ENCODE data around the gene YY2. TPM values are rescaled to one million over a fixed set of nuclear protein-coding genes. Genes with fewer than 3 reads are reported as not detected.

Gene YY2
- 1 to 10 TPM; 1.4 to 2.7 TPM for total RNA-seq

GRCh38 chrX:21855937-21856415 lies at the start of gene YY2:
YY2 (plus strand) TSS chrX:21855987; CDS start chrX:21856485, 498 bp downstream.

GRCh38 chrX:21839334-21840192 lies 16.2 kb upstream of the YY2 start, which contains the start of gene MBTPS2:
MBTPS2 (plus strand) TSS chrX:21839617; CDS start chrX:21839735, 118 bp downstream.

Small RNA genes lying within 50 kb of the gene (small RNA-seq; reads per million reads assigned to genes)
- gene U73479.1, result 0 reads per million in 2 donors

Other genes starting within 250 kb of the YY2 start
- under 1 TPM; 0.34 to 0.67 TPM for gene KLHL34, start 197.7 kb upstream of the YY2 start, total RNA-seq
- not detected for gene SMPX, start 97.9 kb upstream of the YY2 start, total RNA-seq
- 10 to 100 TPM in 1 of 2 donors, 1 to 10 TPM in 1; 10.0 to 15.0 TPM for gene MBTPS2, start 16.4 kb upstream of the YY2 start, total RNA-seq
- gene SMS, start 84.7 kb downstream of the YY2 start, total RNA-seq, result 100 to 1,000 TPM; 128 to 212 TPM
- gene PHEX, start 176.3 kb downstream of the YY2 start, total RNA-seq, result 1 to 10 TPM in 1 of 2 donors, under 1 TPM in 1; 0.67 to 1.7 TPM

All from melanocyte of skin (primary cell).